Keratinocyte (primary cell): ENCODE measurements around the gene SLK. TPM values are rescaled to one million over a fixed set of nuclear protein-coding genes. Genes with fewer than 3 reads are reported as not detected.

Experiments
- DNase-seq: peaks from one replicate; pipeline ENCODE4 v3.0.0-alpha.2; 2011; ENCODE audit warnings: low read depth, missing footprints, low spot score
- FAIRE-seq: peaks from 2 replicates; lab custom pipeline; 2011; peaks lifted over from hg19 to GRCh38; lab: Jason Lieb, UNC
- H2AFZ ChIP-seq: 2 replicates; pipeline ENCODE4 v1.6.0; 2012; ENCODE audit warnings: low read length, control low read depth, inconsistent platforms; ENCODE audit not compliant: control insufficient read depth
- H3K27ac ChIP-seq: 2 replicates; pipeline ENCODE4 v1.5.1; 2011; ENCODE audit warnings: low read length; ENCODE audit not compliant: control insufficient read depth, insufficient read depth
- H3K27me3 ChIP-seq: 3 replicates; pipeline ENCODE4 v1.6.0; 2011; ENCODE audit warnings: low read length; ENCODE audit not compliant: control insufficient read depth, insufficient read depth; ENCODE audit errors: extremely low read depth
- H3K36me3 ChIP-seq, 2 experiments: 2 replicates in 1 of 2; 3 replicates in 1 of 2; pipeline ENCODE4 v1.5.1; 2011; ENCODE audit warnings: low read length in 2 of 2, mild to moderate bottlenecking in 1 of 2; ENCODE audit not compliant: control insufficient read depth in 2 of 2, insufficient read depth in 2 of 2; ENCODE audit errors: extremely low read depth in 1 of 2
- H3K4me1 ChIP-seq: 3 replicates; pipeline ENCODE4 v1.5.1; 2011; ENCODE audit warnings: low read length; ENCODE audit not compliant: control insufficient read depth, insufficient read depth; ENCODE audit errors: extremely low read depth
- H3K4me2 ChIP-seq: 3 replicates; pipeline ENCODE4 v1.6.0; 2011; ENCODE audit warnings: low read depth, low read length; ENCODE audit not compliant: control insufficient read depth, insufficient read depth; ENCODE audit errors: extremely low read depth
- H3K4me3 ChIP-seq, 3 experiments: fragments of 200-600 bp in 1 of 3; sonication (generic) in 1 of 3; 2 replicates in 2 of 3; 3 replicates in 1 of 3; pipeline ENCODE4 v1.5.1; 2011 to 2016; ENCODE audit warnings: low read length in 3 of 3, mild to moderate bottlenecking in 3 of 3, control low read depth in 2 of 3, inconsistent platforms in 1 of 3, low read depth in 1 of 3, mixed read lengths in 1 of 3, mixed run types in 1 of 3, moderate library complexity in 1 of 3; ENCODE audit not compliant: control insufficient read depth in 2 of 3, insufficient read depth in 2 of 3; ENCODE audit errors: extremely low read depth in 1 of 3
- H3K79me2 ChIP-seq: 2 replicates; pipeline ENCODE4 v1.6.0; 2012; ENCODE audit warnings: low read length; ENCODE audit not compliant: control insufficient read depth, insufficient read depth
- H3K9ac ChIP-seq: 3 replicates; pipeline ENCODE4 v1.6.0; 2011; ENCODE audit warnings: low read length; ENCODE audit not compliant: control insufficient read depth, insufficient read depth; ENCODE audit errors: extremely low read depth
- H3K9me1 ChIP-seq: 3 replicates; pipeline ENCODE4 v1.6.0; 2011; ENCODE audit warnings: low read length; ENCODE audit not compliant: control insufficient read depth, insufficient read depth; ENCODE audit errors: extremely low read depth
- H3K9me3 ChIP-seq: 2 replicates; pipeline ENCODE4 v1.5.1; 2012; ENCODE audit warnings: low read depth, low read length; ENCODE audit not compliant: control insufficient read depth
- H4K20me1 ChIP-seq: 3 replicates; pipeline ENCODE4 v1.6.0; 2011; ENCODE audit warnings: low read length; ENCODE audit not compliant: control insufficient read depth, insufficient read depth; ENCODE audit errors: extremely low read depth
- CTCF ChIP-seq, 3 experiments: IDR thresholded peaks in 1 of 3; conservative IDR thresholded peaks in 1 of 3; optimal IDR thresholded peaks in 1 of 3; 2 replicates in 2 of 3; 3 replicates in 1 of 3; pipeline versions ENCODE3 to v1.5.1; 2011; ENCODE audit warnings: low read length in 3 of 3, mild to moderate bottlenecking in 3 of 3, moderate library complexity in 2 of 3, control low read depth in 1 of 3, inconsistent platforms in 1 of 3; ENCODE audit not compliant: insufficient read depth in 2 of 3; ENCODE audit errors: extremely low read depth in 1 of 3
- EZH2 ChIP-seq: IDR thresholded peaks from one replicate; pipeline ENCODE4 v1.6.1; 2012; ENCODE audit warnings: inconsistent platforms, mild to moderate bottlenecking, low read length, moderate library complexity
- dilution Hi-C: fragments of 300-500 bp; cut with MboI; formaldehyde crosslinking; loops from one replicate; pipeline ENCODE4 v1.7.0; 2020; ENCODE audit warnings: low sequenced_read_pairs; ENCODE audit not compliant: extremely low pct_ligation_motif_present
- polyA plus RNA-seq, 5 experiments: library from polyadenylated mRNA; depleted of rRNA in 3 of 5; stranded (reverse) in 3 of 5; stranded (forward) in 1 of 5; unstranded in 1 of 5; fragments of >200 nt; gene quantifications; 1 replicate in 1 of 5; 2 replicates in 3 of 5; 3 replicates in 1 of 5; pipeline versions ENCODE4 v1.2.1 to v1.2.3, GENCODE V29; 2011 to 2012; ENCODE audit warnings: missing spikeins in 2 of 5, low read depth in 1 of 5, low replicate concordance in 1 of 5

SLK gene
- polyA plus RNA-seq, 1 donor (not counting 4 experiments of a cell fraction or from before 2014, with no cell fraction given): 36.7 TPM

DNA sequence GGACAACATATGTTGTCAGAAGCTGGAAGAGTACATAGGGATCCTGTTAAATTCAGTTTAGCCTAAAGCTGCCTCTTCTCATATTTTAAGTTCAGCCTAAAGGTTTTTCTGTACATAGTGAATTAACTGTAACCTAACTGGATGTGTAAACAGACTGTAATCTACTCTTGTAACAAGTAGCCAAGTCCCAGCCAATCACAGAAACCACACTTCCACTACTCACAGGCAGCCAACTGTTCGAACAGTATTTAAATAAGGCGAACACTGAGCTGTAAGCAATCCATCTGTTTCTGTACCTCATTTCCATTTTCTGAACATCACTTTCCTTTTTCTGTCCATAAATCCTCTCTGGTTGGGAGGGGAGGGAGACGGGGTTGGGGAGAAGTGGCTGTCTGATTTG is 34.0 kb upstream of the SLK start:
- Histone ChIP-seq H2AFZ (no peak overlapping the region), H3K9ac (no peak overlapping the region), H4K20me1 (no peaks in the 10 kb centered on the region), H3K4me3 (no peak overlapping the region), H3K27ac (no peak overlapping the region), H3K4me2 (no peak overlapping the region), H3K9me1 (peaks cover 2% of the 10 kb centered on the region), H3K4me1 (peaks cover 9% of the 10 kb centered on the region), H3K79me2 (no peaks in the 10 kb centered on the region), H3K9me3 (no peaks in the 10 kb centered on the region), H3K36me3 (no peaks in the 10 kb centered on the region), H3K27me3 (no peaks in the 10 kb centered on the region)
- no peak for TF ChIP-seq CTCF (optimal IDR thresholded peaks at IDR 0.05 in 1 of 3, IDR thresholded peaks at IDR 0.05 in 1 of 3, conservative IDR thresholded peaks at IDR 0.05 in 1 of 3; ENCODE audit: extremely low read depth in 1 of 3, insufficient read depth in 2 of 3, low read length in 3 of 3)
- TF ChIP-seq EZH2: no peak
- FAIRE-seq: no peak
- no peak for DNase-seq
- dilution Hi-C loops: no loop called here

DNA sequence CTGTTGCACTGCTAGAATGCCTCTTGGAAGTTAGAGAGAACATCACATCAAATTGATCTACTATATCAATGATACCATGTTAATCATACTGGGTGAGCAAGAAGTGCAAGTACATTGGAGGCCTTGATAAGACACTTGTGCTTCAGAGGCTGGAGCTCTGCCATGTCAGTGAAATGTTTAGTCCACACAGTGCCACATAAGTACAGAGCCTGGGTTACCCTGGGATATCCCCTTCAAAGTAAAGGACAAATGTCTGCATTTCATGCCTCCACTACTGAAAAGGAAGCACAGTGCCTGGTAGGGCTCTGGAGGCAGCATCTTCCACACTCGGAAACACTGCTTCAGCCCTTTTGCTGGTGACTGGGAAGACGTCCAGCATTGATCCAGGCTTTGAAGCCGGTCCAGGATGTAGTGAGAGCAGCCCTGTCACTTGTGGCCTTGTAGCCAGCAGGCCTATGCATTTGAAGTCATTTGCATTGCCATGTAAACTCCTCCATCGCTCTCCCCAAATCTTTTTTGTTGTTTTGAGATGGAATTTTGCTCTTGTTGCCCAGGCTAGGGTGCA is 33.3 kb upstream of the SLK start:
- Histone ChIP-seq H3K79me2 (no peaks in the 10 kb centered on the region), H3K9me3 (no peaks in the 10 kb centered on the region), H3K9ac (no peak overlapping the region), H4K20me1 (no peaks in the 10 kb centered on the region), H3K4me2 (no peak overlapping the region), H3K27me3 (no peaks in the 10 kb centered on the region), H3K36me3 (no peaks in the 10 kb centered on the region), H3K9me1 (peaks cover 2% of the 10 kb centered on the region), H3K4me1 (peaks cover 9% of the 10 kb centered on the region), H3K27ac (no peak overlapping the region), H3K4me3 (no peak overlapping the region), H2AFZ (no peak overlapping the region)
- DNase-seq (no peak), FAIRE-seq (no peak)
- TF ChIP-seq EZH2 (no peak), CTCF (optimal IDR thresholded peaks at IDR 0.05 in 1 of 3, IDR thresholded peaks at IDR 0.05 in 1 of 3, conservative IDR thresholded peaks at IDR 0.05 in 1 of 3; ENCODE audit: extremely low read depth in 1 of 3, insufficient read depth in 2 of 3, low read length in 3 of 3) (no peak)
- dilution Hi-C loops: no loop called here
